Ecto neural progenitor cell (in vitro differentiated cells): ENCODE results near the gene ENAH.
A peak's percentile ranks its signal among the peaks of the same experiment; 100 is the strongest.

Experiments used
- DNase-seq: peaks from one replicate; pipeline ENCODE4 v3.0.0-alpha.2; 2018; ENCODE audit warnings: low spot score

Gene ENAH

GRCh38 chr1:225471453-225472301, 181.2 kb downstream of the ENAH start:
- no peak for DNase-seq

GRCh38 chr1:225471109-225471452, 181.8 kb downstream of the ENAH start:
- no peak for DNase-seq

GRCh38 chr1:225470211-225471108, 182.5 kb downstream of the ENAH start:
- no peak for DNase-seq

GRCh38 chr1:225469051-225469450, 183.9 kb downstream of the ENAH start:
- DNase-seq = no peak

- DNase-seq = no peak
These were observed 184.5 kb downstream of the ENAH start for GRCh38 chr1:225468270-225469020.

- no peak for DNase-seq
These were observed 185.5 kb downstream of the ENAH start for GRCh38 chr1:225467193-225468020.

GRCh38 chr1:225466848-225467192, 186.1 kb downstream of the ENAH start:
- no peak for DNase-seq

GRCh38 chr1:225465793-225466517, 187.0 kb downstream of the ENAH start:
- no peak for DNase-seq

- peak; percentile 76 for DNase-seq
These were observed 187.8 kb downstream of the ENAH start for GRCh38 chr1:225464851-225465792.

- no peak for DNase-seq
These were observed 190.0 kb downstream of the ENAH start for GRCh38 chr1:225462714-225463574.

GRCh38 chr1:225462429-225462713, 190.6 kb downstream of the ENAH start:
- DNase-seq = no peak

- DNase-seq = no peak
These were observed 191.1 kb downstream of the ENAH start for GRCh38 chr1:225461533-225462428.

GRCh38 chr1:225460737-225461532, 192.0 kb downstream of the ENAH start:
- DNase-seq = no peak

- no peak for DNase-seq
These were observed 192.7 kb downstream of the ENAH start for GRCh38 chr1:225460021-225460736.

GRCh38 chr1:225458222-225458631, 194.7 kb downstream of the ENAH start:
- no peak for DNase-seq

GRCh38 chr1:225454733-225455132, 198.2 kb downstream of the ENAH start:
- no peak for DNase-seq
